Mucosa of gallbladder (tissue), 1 donor: ENCODE results near the gene ZNHIT6. TPM values are rescaled to one million over a fixed set of nuclear protein-coding genes. Genes with fewer than 3 reads are reported as not detected.

Experiments
- DNase-seq: peaks from one replicate; pipeline ENCODE4 v3.0.0-alpha.2; 2020; ENCODE audit warnings: low spot score
- total RNA-seq: library from RNA; stranded (reverse); gene quantifications from one replicate; pipeline ENCODE4 v1.2.1, GENCODE V29; 2021
- donor health status: DM: no; HTN: no; CAD: no.

ZNHIT6 gene
- total RNA-seq, 1 donor from 2014 or later: 10.1 TPM

- DNase-seq: no peak
Measured at GRCh38 chr1:85617633-85618100, 90.6 kb downstream of the ZNHIT6 start.

GRCh38 chr1:85616736-85617135, 91.5 kb downstream of the ZNHIT6 start:
- no peak for DNase-seq

DNA sequence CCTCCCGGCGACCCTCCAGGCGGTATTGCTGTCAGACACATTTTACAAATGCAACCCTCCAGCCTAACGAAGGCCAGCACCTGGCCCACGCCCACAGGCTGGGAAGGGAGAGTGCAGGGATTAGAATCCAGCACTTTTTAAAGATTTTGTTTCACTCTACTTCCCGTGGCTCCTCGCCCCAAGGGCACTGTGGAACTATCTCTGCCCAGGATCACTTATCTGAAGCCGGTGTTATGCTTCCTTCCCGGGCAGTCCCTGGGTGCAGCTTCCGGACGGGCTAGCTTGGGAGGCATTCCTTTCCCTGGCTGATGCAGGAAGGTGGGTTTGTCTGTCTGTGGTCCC, 91.9 kb downstream of the ZNHIT6 start:
- DNase-seq: no peak

DNA sequence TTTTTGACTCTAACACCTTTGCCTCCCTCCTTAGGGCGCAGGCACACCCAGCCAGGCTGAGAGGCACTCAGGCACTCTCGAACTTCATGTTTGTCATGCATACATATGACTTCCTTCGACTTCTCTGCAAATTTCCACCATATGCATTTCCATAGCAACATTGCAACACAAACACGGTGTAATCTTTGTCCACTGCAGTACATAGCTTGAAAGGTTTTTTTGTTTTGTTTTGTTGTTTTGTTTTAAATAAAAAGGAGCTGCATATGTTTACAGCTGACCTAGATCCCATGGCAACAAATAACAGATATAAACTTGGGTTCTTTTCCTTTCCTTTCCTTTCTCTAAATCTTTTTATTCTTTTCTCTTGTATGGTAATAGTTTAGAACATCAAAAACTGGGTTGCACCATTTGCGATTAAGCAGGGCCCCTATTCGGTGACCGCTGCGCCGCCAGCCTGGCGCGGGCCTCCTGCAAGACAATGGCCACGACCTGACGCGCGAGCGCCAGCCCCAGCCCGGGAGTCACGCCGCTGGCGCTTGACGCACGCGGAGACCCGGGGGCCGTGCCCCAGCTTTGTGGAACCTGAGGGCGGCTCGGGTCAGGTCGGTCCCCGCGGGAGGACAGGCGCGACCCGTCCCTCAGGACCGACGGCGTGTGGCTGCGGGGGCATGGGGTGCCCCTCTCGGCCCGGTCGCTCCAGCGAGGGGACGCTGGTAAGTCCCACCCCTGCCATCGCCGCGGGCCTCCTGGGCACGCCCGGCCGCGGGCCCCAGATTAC, 92.5 kb downstream of the ZNHIT6 start:
- DNase-seq: no peak

DNA sequence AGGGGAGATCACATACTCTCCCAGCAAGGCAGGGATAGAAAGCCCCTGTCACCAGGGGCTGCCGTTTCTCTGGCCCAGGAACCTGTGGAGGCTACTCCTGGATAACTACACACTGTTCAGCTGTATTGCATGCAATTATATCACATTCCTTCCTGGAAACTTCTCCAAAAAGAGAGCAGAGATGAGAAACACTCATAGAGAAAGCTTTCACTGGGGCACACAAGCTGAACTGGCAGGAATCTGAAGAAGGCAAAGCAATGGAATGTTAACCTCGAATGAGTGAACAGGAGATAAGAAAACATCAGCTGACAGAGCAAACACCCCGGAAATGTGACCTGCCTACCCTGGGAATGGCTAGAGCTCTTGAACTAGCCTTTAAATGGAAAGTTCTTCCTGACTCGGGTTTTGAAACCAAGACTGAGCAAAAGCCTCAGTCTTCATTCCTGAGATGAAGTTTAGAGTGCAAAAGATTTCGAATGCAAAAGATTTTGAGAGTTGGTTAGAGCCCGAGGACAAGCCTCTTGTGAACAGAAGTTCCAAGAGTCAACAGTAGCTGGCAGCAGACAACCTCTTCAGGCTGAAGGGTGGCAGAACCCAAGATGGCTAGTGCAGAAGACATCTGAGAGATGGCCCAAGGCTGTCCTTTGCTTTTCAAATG, 95.4 kb downstream of the ZNHIT6 start:
- peak; percentile 59 for DNase-seq

- DNase-seq: peak; percentile 78
Measured at GRCh38 chr1:85611856-85612255, 96.4 kb downstream of the ZNHIT6 start.

DNA sequence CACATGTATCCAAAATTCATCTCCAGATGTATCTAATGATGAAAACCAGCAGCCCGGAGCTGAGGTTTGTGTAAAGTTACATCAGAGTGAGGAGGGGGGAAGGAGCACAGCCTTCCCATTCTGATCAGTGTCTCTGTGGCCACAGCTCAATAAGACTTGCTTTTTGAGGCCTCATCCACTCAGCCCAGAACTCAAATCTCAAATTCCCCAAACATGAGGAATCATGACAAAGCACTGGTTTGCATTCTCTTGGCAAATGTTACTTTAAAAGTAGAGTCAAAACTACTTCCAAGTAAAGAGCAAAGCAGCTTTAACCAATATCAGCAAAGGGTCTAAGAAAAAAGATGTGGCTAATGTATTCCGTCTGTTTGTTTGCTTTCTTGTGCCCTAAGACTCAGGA, 96.8 kb downstream of the ZNHIT6 start:
- DNase-seq: no peak

DNA sequence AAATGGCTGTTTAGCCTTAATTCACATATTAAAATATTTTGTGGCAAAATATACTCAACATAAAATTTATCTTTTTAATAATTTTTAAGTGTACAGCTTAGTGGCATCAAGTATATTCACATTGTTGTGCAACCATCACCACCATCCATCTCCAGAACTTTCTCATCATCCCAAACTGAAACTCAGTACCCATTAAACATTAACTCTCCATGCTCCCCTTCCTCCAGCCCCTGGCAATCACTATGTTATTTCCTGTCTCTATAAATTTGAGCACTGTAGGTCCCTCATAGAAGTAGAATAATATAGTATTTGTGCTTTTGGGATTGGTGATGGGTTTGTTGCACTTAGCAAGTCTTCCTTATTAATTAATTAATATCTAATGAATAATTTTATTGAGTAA, 98.3 kb downstream of the ZNHIT6 start:
- DNase-seq: no peak

DNA sequence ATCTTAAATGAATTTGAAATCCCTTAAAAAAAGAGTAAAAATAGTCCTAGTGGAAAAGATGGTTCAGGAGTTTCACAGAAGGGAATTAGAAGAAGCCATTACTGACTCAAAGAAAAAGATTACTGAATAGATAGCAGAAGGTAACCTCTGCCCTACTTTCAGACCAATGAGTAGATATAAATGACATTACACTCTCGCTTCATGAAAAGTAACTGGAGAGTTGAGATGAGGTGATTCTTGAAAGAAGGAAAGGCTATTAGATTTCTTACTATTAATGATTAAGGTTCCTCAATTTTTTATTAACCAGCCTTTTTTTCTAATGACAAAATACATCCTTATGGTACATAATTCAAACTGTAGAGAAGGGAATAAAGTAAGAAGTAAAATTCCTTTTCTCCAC, 99.4 kb downstream of the ZNHIT6 start:
- no peak for DNase-seq

GRCh38 chr1:85607921-85608265, 100.3 kb downstream of the ZNHIT6 start:
- DNase-seq: no peak

- peak; percentile 78 for DNase-seq
Measured at GRCh38 chr1:85607126-85607920, 100.9 kb downstream of the ZNHIT6 start.

- no peak for DNase-seq
Measured at GRCh38 chr1:85606414-85606800, 101.8 kb downstream of the ZNHIT6 start.

DNA sequence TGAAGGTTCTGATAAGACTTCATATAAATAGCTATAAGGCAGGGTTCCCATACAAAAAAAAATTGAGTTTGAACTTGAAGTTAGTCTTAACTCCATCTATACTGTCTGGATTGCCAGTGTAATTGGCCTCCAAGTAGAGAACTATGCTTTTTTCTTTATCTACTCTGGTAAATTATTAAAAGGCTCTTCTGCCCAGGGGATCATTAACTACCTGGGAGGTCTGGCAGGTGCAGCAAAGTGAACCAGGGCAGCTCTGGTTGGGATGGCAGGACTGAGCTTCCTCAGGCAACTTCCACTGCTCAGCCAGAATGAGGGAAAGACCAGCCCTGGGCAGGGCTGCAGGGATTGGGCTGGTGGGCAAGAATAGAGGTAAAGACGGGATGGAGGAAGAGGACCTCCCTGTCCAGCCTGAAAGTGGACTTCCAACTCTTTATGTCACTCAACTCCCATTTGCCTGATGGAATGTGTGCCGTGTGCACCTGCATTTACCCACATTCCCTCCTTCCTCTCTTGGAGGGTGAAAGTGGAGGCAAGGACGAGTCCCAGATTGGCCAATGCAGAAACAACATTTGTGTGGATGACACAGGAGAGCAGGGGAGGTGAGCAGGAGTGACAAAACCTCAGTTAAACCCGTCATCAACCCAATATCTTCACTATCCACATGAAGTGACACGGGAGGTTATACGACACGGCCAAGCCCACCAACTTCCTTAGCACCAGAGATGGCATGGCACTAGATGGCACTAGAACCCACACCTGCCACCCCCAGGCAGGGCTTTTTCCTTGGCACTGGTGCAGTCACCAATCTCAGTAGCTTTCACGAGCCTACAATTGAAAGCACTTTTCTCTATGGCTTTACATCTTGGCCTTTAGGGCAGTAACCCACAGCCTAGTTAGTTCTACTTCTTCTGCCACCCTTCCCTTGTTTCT, 102.5 kb downstream of the ZNHIT6 start:
- DNase-seq: peak; percentile 58

- no peak for DNase-seq
Measured at GRCh38 chr1:85604298-85604997, 103.8 kb downstream of the ZNHIT6 start.

- no peak for DNase-seq
Measured at GRCh38 chr1:85603086-85603880, 105.0 kb downstream of the ZNHIT6 start.

DNA sequence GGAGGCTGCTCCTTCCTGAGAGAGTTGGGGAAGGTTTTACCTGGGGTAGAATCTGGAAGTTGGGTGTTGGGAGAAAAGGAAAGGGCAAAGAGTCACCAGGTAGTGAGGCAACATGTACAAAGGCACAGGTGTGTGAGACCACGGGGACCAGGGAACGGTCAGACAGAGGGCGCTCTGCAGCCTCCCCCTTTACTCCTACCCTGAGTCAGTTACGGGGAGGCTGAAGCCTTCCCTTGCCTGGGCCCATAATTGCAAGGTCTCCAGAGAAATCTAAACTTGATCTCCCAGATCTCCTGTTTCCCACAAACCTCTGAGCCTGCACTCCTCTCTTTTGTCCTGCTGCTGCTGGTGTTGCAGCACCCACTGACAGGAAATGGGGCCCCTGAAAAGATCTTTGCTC, 105.7 kb downstream of the ZNHIT6 start:
- DNase-seq: no peak

DNA sequence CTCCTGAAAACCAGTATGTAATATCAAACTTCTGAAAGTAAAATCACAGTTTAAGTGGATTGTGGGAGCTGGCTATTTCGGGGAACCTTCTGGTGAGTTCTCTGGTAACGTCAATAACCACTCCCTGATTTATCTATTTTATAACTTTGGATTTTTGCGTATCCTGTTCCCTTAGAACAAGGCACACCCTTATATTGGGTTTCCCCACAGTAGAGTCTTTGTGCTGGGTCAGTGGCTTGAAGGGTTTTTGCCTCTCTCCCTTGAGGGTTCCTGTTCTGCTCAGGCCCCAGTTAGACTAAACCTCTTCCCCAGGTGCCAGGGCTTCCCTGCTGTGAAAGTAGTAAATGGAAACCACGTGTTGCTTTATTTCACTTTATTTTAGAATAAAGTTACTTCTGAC, 106.3 kb downstream of the ZNHIT6 start:
- no peak for DNase-seq

GRCh38 chr1:85599681-85600080, 108.6 kb downstream of the ZNHIT6 start:
- DNase-seq: no peak
